ENCODE results near the gene NPEPL1. TPM values are rescaled to one million over a fixed set of nuclear protein-coding genes. Genes with fewer than 3 reads are reported as not detected.

The NPEPL1 gene, protein sequence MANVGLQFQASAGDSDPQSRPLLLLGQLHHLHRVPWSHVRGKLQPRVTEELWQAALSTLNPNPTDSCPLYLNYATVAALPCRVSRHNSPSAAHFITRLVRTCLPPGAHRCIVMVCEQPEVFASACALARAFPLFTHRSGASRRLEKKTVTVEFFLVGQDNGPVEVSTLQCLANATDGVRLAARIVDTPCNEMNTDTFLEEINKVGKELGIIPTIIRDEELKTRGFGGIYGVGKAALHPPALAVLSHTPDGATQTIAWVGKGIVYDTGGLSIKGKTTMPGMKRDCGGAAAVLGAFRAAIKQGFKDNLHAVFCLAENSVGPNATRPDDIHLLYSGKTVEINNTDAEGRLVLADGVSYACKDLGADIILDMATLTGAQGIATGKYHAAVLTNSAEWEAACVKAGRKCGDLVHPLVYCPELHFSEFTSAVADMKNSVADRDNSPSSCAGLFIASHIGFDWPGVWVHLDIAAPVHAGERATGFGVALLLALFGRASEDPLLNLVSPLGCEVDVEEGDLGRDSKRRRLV
- total RNA-seq (2022; extraction: Qiagen RNA extraction; ENCODE audit: low read depth), result 26.0 to 35.8 TPM (median 34.8 TPM) in 5 replicates

GRCh38 chr20:58692579-58693225, at the start of gene NPEPL1:
Gene NPEPL1 (plus strand): TSS chr20:58692800. CDS start chr20:58692901, 101 bp downstream.

DNA sequence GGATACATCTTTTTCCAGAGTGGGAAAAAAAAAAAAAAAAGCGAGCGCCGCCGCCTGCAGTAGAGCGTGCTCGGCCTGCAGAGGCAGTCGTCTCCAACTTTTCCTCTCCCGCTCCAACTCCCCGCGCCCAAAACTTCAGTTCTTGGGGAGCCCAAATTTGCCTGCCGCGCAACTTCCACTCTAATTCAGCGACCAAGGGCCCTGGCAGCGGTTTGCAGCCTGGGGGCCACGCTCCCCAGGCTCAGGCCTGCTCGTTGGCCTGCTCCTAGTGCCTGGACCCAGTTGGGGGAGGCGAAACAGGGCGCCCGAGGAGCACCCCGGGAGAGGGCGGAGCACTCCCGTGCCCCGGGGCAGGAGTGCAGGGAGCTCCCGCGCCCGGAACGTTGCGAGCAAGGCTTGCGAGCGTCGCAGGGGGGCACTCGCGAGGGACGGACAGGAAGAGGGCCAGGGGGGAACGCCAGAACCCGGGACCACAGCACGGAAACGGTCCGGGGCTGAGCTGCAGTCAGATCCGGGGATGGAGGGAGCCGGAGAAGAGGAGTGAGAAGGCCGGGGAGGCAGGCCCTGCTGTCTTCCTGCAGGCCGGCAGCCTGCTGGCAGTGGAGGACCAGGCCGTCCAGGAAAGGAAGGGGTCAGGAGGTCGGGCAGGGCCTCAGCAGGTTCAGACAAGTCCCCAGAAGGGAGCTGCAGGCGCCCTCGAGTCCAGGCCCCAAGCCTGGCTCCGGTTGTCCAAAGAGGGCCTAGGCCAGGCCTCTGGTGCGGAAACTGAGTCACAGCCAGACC, 41.6 kb upstream of the NPEPL1 start, which contains the start of gene STX16:
TSS of gene STX16 (plus strand) at position 508 of the 783 bp plus-strand sequence. CDS start 724 bp downstream, outside the sequence.

Other genes with a start within 250 kb of the NPEPL1 start
- 0.05 to 0.10 TPM (median 0.09 TPM) in 3 of 5 replicates, not detected in the others for gene APCDD1L, start 177.4 kb upstream of the NPEPL1 start, total RNA-seq (2022; extraction: Qiagen RNA extraction; ENCODE audit: low read depth)
- gene STX16, start 41.5 kb upstream of the NPEPL1 start, total RNA-seq (2022; extraction: Qiagen RNA extraction; ENCODE audit: low read depth), result 25.5 to 35.8 TPM (median 33.6 TPM) in 5 replicates
- not detected in 5 replicates for gene GNAS-AS1, start 158.1 kb downstream of the NPEPL1 start, total RNA-seq (2022; extraction: Qiagen RNA extraction; ENCODE audit: low read depth)
- 656 to 742 TPM (median 715 TPM) in 5 replicates for gene GNAS, start 159.9 kb downstream of the NPEPL1 start, total RNA-seq (2022; extraction: Qiagen RNA extraction; ENCODE audit: low read depth)

Measured in A549 treated with GW870086 at 1 μM for 4 hours (cell line).